RWPE1 (cell line): ENCODE data around the gene BRINP1.

Experiments used
- CTCF ChIA-PET: fragments of 350-600 bp; sonication (Branson Sonifier 250); formaldehyde crosslinking; extraction: SDS; loops from one replicate; lab custom pipeline; 2021; lab: Yijun Ruan, JAX
- POLR2A ChIA-PET: fragments of 400-600 bp; formaldehyde crosslinking; extraction: SDS; loops from one replicate; lab custom pipeline; 2020; ENCODE audit warnings: antibody characterized with exemption; ENCODE audit not compliant: low non-redundant PET; lab: Yijun Ruan, JAX
- DNase-seq: peaks from one replicate; pipeline ENCODE4 v3.0.0; 2012; ENCODE audit warnings: low spot score
- H3K27ac ChIP-seq: fragments of 450-650 bp; 2 replicates; pipeline ENCODE4 v1.5.1; 2017
- TF ChIP-seq, protein P1 (sequence below): fragments of 450-650 bp; conservative IDR thresholded peaks from 2 replicates; pipeline ENCODE4 v1.5.1; 2017; ENCODE audit warnings: low read depth, mild to moderate bottlenecking

BRINP1 gene

GRCh38 chr9:119332522-119332921 lies 36.7 kb downstream of the BRINP1 start:
- ChIA-PET POLR2A (no interaction called here), CTCF (interaction anchor here (0.6 kb wide), 1 partner anchor 502 kb away, joined by 3 read pairs; no protein-coding TSS in a partner anchor)
- TF ChIP-seq, protein P1, sequence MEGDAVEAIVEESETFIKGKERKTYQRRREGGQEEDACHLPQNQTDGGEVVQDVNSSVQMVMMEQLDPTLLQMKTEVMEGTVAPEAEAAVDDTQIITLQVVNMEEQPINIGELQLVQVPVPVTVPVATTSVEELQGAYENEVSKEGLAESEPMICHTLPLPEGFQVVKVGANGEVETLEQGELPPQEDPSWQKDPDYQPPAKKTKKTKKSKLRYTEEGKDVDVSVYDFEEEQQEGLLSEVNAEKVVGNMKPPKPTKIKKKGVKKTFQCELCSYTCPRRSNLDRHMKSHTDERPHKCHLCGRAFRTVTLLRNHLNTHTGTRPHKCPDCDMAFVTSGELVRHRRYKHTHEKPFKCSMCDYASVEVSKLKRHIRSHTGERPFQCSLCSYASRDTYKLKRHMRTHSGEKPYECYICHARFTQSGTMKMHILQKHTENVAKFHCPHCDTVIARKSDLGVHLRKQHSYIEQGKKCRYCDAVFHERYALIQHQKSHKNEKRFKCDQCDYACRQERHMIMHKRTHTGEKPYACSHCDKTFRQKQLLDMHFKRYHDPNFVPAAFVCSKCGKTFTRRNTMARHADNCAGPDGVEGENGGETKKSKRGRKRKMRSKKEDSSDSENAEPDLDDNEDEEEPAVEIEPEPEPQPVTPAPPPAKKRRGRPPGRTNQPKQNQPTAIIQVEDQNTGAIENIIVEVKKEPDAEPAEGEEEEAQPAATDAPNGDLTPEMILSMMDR: no peak
- DNase-seq: no peak
- no peak overlapping the region for H3K27ac ChIP-seq

GRCh38 chr9:119322184-119322583 lies 47.1 kb downstream of the BRINP1 start:
- ChIA-PET CTCF (interaction anchor here (0.6 kb wide), 1 partner anchor 241 kb away, joined by 3 read pairs; no protein-coding TSS in a partner anchor), POLR2A (no interaction called here)
- H3K27ac ChIP-seq: no peak overlapping the region
- TF ChIP-seq, protein P1: no peak
- no peak for DNase-seq

DNA sequence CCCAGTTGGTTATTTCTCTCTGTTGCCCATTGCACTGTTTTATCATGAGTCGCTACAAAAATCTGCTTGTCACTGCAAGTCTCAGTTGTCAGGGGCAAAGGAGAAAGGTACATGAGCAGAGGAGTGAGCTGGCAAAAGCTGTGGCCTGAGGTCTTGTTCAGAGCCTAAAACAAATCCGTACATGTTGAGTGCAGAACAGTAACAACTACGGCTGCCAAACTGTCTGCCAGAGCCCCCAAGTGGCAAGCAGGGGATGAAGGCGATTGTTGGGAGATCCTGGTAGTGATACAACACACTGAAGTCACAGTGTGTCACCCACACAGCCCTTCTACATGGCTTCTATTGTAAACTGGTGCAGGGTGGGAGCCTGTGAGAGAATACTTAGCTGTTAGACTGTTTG lies 50.9 kb downstream of the BRINP1 start:
- TF ChIP-seq, protein P1: no peak
- POLR2A ChIA-PET: no interaction called here
- CTCF ChIA-PET: no interaction called here
- DNase-seq: no peak
- no peak overlapping the region for H3K27ac ChIP-seq

DNA sequence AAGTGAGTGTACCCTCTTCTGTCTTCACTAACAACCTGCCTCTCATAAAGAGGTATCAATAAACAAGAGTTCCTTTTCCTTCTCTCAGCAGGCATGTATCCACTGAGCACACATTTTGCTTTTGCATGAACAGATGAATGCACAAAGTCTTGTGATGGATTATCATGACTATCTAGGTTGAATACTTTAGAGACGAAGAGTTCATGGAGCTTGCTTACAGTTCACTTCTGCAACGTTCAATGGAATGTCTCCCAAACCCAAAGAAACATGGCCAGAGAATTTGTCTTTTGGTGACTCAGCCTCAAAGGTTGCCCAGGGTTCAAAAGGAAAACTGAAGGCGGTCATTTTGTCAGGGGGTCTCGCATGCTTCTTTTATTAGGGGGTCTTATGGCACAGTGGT lies 55.4 kb downstream of the BRINP1 start:
- ChIA-PET POLR2A (no interaction called here), CTCF (no interaction called here)
- TF ChIP-seq, protein P1: no peak
- H3K27ac ChIP-seq: no peak overlapping the region
- no peak for DNase-seq

GRCh38 chr9:119310741-119311140 lies 58.5 kb downstream of the BRINP1 start:
- ChIA-PET CTCF (no interaction called here), POLR2A (no interaction called here)
- DNase-seq: no peak
- H3K27ac ChIP-seq: no peak overlapping the region
- TF ChIP-seq, protein P1: no peak

DNA sequence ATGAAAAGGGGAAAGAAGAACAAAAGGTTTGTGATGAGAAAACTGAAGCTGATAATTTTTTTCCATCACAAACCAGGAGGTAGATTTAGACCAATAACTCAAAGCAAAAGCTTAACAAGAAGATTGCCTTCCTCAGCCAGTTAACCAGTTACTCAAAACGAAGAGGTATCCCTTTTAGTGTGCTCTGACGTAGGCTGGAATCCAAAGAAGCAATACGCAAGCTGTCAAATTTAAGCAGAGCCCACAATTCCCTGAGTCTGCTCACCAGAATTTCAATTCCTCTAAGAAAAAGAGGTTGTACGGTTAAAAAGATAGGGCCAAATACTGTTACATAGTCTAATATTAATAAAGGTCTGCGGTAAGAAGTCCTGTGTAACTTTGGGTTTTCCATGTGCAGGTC lies 61.8 kb downstream of the BRINP1 start:
- CTCF ChIA-PET: interaction anchor here (0.6 kb wide), 2 partner anchors 141 to 574 kb away, joined by 3 read pairs; no protein-coding TSS in a partner anchor
- no peak for DNase-seq
- TF ChIP-seq, protein P1: no peak
- H3K27ac ChIP-seq: no peak overlapping the region
- POLR2A ChIA-PET: no interaction called here

GRCh38 chr9:119304555-119304954 lies 64.7 kb downstream of the BRINP1 start:
- no peak overlapping the region for H3K27ac ChIP-seq
- no peak for DNase-seq
- POLR2A ChIA-PET: no interaction called here
- CTCF ChIA-PET: interaction anchor here (0.6 kb wide), 1 partner anchor 1328 kb away, joined by 4 read pairs; no protein-coding TSS in a partner anchor
- TF ChIP-seq, protein P1: no peak
